Measurements from ENCODE around the gene GARIN1A.
"Not testable (repeated sequence)": the region's sequence is repeated elsewhere in the genome, so short reads cannot be mapped to it uniquely, and the experiment has no call there.

DNA sequence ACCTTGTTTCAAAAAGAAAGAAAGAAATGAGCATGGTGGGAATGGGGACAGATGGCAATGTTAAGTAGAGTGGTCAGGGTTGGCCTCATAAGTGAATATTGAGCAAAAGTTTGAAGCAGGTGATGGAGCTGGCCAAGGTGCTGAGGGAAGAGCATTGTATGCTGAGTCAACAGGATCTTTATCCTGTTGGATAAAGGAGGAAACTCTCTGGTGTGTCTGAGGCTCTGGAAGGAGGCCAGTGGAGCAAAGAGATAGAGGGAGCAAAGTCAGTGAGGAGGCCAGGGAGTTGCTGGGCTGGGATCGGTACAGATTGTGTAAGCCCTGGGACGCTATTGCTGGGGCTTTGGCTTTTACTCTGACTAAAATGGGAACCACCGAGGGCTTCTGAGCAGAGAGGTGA lies 38.2 kb upstream of the GARIN1A start:
- TF ChIP-seq, protein P1, sequence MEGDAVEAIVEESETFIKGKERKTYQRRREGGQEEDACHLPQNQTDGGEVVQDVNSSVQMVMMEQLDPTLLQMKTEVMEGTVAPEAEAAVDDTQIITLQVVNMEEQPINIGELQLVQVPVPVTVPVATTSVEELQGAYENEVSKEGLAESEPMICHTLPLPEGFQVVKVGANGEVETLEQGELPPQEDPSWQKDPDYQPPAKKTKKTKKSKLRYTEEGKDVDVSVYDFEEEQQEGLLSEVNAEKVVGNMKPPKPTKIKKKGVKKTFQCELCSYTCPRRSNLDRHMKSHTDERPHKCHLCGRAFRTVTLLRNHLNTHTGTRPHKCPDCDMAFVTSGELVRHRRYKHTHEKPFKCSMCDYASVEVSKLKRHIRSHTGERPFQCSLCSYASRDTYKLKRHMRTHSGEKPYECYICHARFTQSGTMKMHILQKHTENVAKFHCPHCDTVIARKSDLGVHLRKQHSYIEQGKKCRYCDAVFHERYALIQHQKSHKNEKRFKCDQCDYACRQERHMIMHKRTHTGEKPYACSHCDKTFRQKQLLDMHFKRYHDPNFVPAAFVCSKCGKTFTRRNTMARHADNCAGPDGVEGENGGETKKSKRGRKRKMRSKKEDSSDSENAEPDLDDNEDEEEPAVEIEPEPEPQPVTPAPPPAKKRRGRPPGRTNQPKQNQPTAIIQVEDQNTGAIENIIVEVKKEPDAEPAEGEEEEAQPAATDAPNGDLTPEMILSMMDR (conservative IDR thresholded peaks at IDR 0.05; ENCODE audit: low read length), result not testable (repeated sequence)
- TF ChIP-seq EZH2phosphoT487 (IDR thresholded peaks at IDR 0.05; ENCODE audit: borderline replicate concordance), result not testable (repeated sequence)
